LNCaP clone FGC (cell line): Measurements from ENCODE around the gene ROCK2.

Source experiments
- DNase-seq: peaks from one replicate; pipeline ENCODE4 v3.0.0-alpha.2; 2011; ENCODE audit warnings: low read depth
- H3K4me3 ChIP-seq: 2 replicates; pipeline ENCODE4 v1.5.1; 2011; ENCODE audit warnings: mild to moderate bottlenecking, low read depth, low read length, control low read depth
- CTCF ChIP-seq: IDR thresholded peaks from 2 replicates; pipeline ENCODE4 v1.5.1; 2012; ENCODE audit warnings: mild to moderate bottlenecking; ENCODE audit not compliant: control insufficient read depth, insufficient read depth; ENCODE audit errors: extremely low read depth

Gene ROCK2

DNA sequence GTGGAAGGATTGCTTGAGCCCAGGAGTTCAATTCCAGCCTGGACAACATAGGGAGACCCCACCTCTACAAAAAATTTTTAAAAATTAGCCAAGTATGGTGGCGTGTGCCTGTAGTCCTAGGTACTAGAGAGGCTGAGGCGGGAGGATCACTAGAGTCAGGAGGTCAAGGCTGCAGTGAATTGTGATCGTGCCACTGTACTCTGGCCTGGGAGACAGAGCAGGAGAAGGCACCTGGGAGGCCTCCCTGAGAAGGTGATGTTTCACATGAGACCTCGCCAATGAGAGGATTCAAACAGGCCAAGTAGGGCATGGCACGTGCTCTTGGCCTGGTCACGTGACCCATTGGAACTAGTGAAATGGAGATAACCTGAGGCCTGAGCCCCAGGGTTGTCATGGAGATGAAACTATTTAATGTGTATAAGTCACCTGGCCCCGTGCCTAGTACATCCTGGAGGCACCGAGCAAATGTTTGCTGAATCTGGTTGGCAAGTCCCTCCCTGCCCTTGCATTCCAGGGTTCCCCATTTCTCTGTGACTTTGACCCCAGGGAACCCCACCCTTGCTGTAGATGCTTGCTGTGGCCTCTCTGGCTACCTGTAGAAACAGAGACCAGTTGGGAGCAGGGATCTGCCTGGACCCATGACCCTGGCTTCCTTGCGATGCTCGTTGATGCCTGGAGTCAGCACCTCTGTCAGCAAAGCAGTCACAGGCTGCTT, 26.1 kb upstream of the ROCK2 start:
- DNase-seq, result peak; percentile 67
- H3K4me3 ChIP-seq, result no peak overlapping the region
- TF ChIP-seq CTCF, result no peak

DNA sequence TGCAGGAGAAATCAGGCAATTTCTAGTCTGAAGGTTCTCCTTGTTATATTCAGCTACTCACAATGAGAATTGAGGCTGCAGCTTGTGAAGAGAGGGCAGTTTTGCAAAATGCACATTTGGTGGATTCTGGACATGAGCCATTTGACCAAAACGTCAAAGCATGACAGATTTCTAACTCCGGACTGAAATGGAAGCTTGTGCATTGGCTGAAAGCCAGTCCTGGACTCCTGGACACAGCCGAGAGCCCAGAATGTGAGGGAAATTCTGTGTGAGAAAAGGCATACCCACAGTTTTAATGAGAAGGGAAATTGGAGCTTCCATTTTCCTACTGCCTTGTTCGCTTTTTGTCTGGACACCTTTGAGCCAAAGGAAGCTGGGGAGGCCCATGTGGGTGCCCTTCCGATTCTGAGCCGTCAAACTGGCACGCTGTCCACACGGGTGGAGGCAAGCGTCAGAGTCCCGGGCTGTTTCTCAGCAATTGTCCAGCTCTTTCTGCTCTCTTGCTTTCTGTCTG, 23.7 kb upstream of the ROCK2 start:
- no peak for DNase-seq
- no peak for TF ChIP-seq CTCF
- H3K4me3 ChIP-seq, result no peak overlapping the region

GRCh38 chr2:11367170-11367730, 22.8 kb upstream of the ROCK2 start:
- no peak overlapping the region for H3K4me3 ChIP-seq
- TF ChIP-seq CTCF, result no peak
- DNase-seq, result no peak

DNA sequence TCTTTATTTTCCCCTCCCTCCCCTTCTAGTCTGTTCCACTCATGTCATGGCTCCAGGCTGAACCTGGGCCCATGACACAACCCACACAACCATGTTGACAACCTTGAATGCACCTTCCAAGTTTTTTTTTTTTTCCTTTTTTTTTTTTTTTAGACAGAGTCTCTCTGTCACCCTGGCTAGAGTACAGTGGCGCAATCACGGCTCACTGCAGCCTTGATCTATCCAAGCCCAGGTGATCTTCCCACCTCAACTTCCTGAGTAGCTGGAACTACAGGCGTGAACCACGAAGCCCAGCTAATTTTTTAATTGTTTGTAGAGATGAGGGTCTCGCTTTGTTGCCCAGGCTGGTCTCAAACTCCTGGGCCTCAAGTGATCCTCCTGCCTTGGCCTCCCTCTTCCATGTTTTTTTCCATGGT, 21.9 kb upstream of the ROCK2 start:
- H3K4me3 ChIP-seq, result no peak overlapping the region
- no peak for TF ChIP-seq CTCF
- DNase-seq, result no peak

- H3K4me3 ChIP-seq, result no peak overlapping the region
- DNase-seq, result no peak
- no peak for TF ChIP-seq CTCF
Observed at GRCh38 chr2:11365096-11365879, 20.9 kb upstream of the ROCK2 start.

DNA sequence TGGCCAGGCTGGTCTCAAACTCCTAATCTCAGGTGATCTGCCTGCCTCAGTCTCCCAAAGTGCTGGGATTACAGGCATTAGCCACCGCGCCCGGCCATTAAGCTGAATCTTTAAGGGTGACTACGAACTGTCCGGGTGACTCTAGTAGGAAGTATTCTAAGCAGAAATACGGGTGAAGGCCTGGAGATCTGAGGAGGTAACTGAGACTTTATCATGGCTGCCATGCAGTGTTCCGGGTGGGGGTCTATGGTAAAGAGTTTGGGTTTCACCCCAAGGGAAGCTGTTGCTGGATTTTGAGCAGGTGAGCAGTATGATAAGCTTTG, 20.1 kb upstream of the ROCK2 start:
- no peak for TF ChIP-seq CTCF
- no peak for DNase-seq
- no peak overlapping the region for H3K4me3 ChIP-seq
